K562 (cell line): ENCODE measurements around the gene CNTN2. TPM values are rescaled to one million over a fixed set of nuclear protein-coding genes. Genes with fewer than 3 reads are reported as not detected.
A peak's percentile ranks its signal among the peaks of the same experiment; 100 is the strongest.

Experiments
- ATAC-seq: fragments of 200-7000 bp; cut with Tn5 transposase; 3 replicates; pipeline ENCODE4 v1.9.1; 2020; ENCODE audit warnings: moderate library complexity
- BruUV-seq: library from RNA; stranded (reverse); fragments of 400-500 nt; replicated peaks from 2 replicates; lab custom pipeline; 2021; lab: Mats Ljungman, UMichigan
- CTCF ChIA-PET: fragments of 300-600 bp; formaldehyde crosslinking; extraction: SDS; loops from one replicate; lab custom pipeline; 2021; ENCODE audit warnings: low intra/inter-chr PET ratio; lab: Yijun Ruan, JAX
- POLR2A ChIA-PET: fragments of 300-600, 350-650 bp; sonication (Branson Sonifier 250); formaldehyde crosslinking; extraction: SDS; loops from one replicate; lab custom pipeline; 2021; ENCODE audit warnings: antibody characterized with exemption, inconsistent platforms; lab: Yijun Ruan, JAX
- DNase-seq, 4 experiments: peaks; one replicate each; pipeline versions ENCODE4 v3.0.0 to v3.0.0-alpha.2; 2011 to 2018; ENCODE audit warnings: low spot score in 3 of 4, mixed read lengths in 3 of 4; ENCODE audit errors: extremely low read depth in 1 of 4
- FAIRE-seq: peaks from 2 replicates; lab custom pipeline; 2011; peaks lifted over from hg19 to GRCh38; lab: Jason Lieb, UNC
- H2AFZ ChIP-seq: 2 replicates; pipeline ENCODE4 v1.6.0; 2011; ENCODE audit warnings: low read depth, low read length, control low read depth, inconsistent platforms
- H3K27ac ChIP-seq: fragments of 200-600 bp; 3 replicates; pipeline ENCODE4 v1.8.0; 2011; ENCODE audit warnings: low read depth, mild to moderate bottlenecking, control low read depth, inconsistent platforms, low read length, moderate library complexity, mixed read lengths; ENCODE audit errors: extremely low read depth
- H3K27me3 ChIP-seq, 2 experiments: fragments of 300-600 bp in 1 of 2; 2 replicates in 1 of 2; 3 replicates in 1 of 2; pipeline versions ENCODE4 v1.6.0 to v1.8.0; 2011; ENCODE audit warnings: inconsistent platforms in 2 of 2, low read length in 2 of 2, mild to moderate bottlenecking in 1 of 2, mixed read lengths in 1 of 2, moderate library complexity in 1 of 2; ENCODE audit not compliant: control insufficient read depth in 2 of 2, insufficient read depth in 2 of 2
- H3K36me3 ChIP-seq: fragments of 300-600 bp; 3 replicates; pipeline ENCODE4 v1.8.0; 2011; ENCODE audit warnings: mild to moderate bottlenecking, low read length, inconsistent platforms; ENCODE audit not compliant: control insufficient read depth, insufficient read depth
- H3K4me1 ChIP-seq, 2 experiments: fragments of 200-600 bp in 1 of 2; replicated peaks in 1 of 2; 2 replicates in 1 of 2; 3 replicates in 1 of 2; pipeline versions ENCODE4 v1.5.1 to v1.8.0; 2011; ENCODE audit warnings: inconsistent platforms in 2 of 2, low read length in 2 of 2, mild to moderate bottlenecking in 1 of 2, mixed read lengths in 1 of 2, moderate library complexity in 1 of 2; ENCODE audit not compliant: control insufficient read depth in 2 of 2, insufficient read depth in 2 of 2
- H3K4me2 ChIP-seq: 2 replicates; pipeline ENCODE4 v1.6.1; 2011; ENCODE audit warnings: low read length, control low read depth, inconsistent platforms, mixed read lengths; ENCODE audit not compliant: insufficient read depth
- H3K4me3 ChIP-seq: fragments of 200-600 bp; sonication (generic), shearing (Covaris generic); 2 replicates; pipeline ENCODE4 v1.5.1; 2016; ENCODE audit warnings: control low read depth, inconsistent platforms
- H3K79me2 ChIP-seq: fragments of 200-600 bp; 3 replicates; pipeline ENCODE4 v1.8.0; 2011; ENCODE audit warnings: low read length, inconsistent platforms; ENCODE audit not compliant: control insufficient read depth, insufficient read depth
- H3K9ac ChIP-seq, 2 experiments: 2 replicates each; pipeline versions ENCODE4 v1.6.0 to v1.6.1; 2011; ENCODE audit warnings: low read depth in 2 of 2, low read length in 2 of 2, control low read depth in 1 of 2, inconsistent platforms in 1 of 2, mild to moderate bottlenecking in 1 of 2, mixed read lengths in 1 of 2; ENCODE audit not compliant: insufficient read depth in 1 of 2
- H3K9me1 ChIP-seq: one replicate; pipeline ENCODE4 v1.6.0; 2011; ENCODE audit warnings: inconsistent platforms, mild to moderate bottlenecking, low read length, moderate library complexity; ENCODE audit not compliant: control insufficient read depth, insufficient read depth
- H3K9me3 ChIP-seq: replicated peaks from 2 replicates; pipeline ENCODE4 v1.5.1; 2011; ENCODE audit warnings: low read depth, low read length, inconsistent platforms; ENCODE audit not compliant: control insufficient read depth, insufficient read depth
- H4K20me1 ChIP-seq: replicated peaks from 2 replicates; pipeline ENCODE4 v1.6.1; 2011; ENCODE audit warnings: low read length, inconsistent platforms, mixed read lengths; ENCODE audit not compliant: control insufficient read depth, insufficient read depth
- BACH1 ChIP-seq: fragments of 200-800 bp; sonication (Bioruptor generic); IDR thresholded peaks from 2 replicates; pipeline ENCODE4 v1.6.1; 2016; ENCODE audit warnings: missing genetic modification characterization, missing compliant biosample characterization
- CHD2 ChIP-seq: IDR thresholded peaks from 2 replicates; pipeline ENCODE4 v1.6.1; 2011; ENCODE audit warnings: low read depth, low read length
- EP400 ChIP-seq: fragments of 450-650 bp; IDR thresholded peaks from 2 replicates; pipeline ENCODE4 v1.6.1; 2017; ENCODE audit warnings: antibody characterized with exemption, mild to moderate bottlenecking, moderate library complexity
- FOSL1 ChIP-seq: fragments of 200-800 bp; sonication (Bioruptor generic); conservative IDR thresholded peaks from 2 replicates; pipeline ENCODE4 v1.6.1; 2016; ENCODE audit warnings: missing genetic modification characterization, missing compliant biosample characterization
- FOXP1 ChIP-seq: sonication (generic); formaldehyde crosslinking; IDR thresholded peaks from 2 replicates; pipeline ENCODE4 v1.8.0; 2022; ENCODE audit warnings: mild to moderate bottlenecking, missing genetic modification reagents
- FUS ChIP-seq: fragments of 200-400 bp; formaldehyde crosslinking; optimal IDR thresholded peaks from 2 replicates; pipeline ENCODE3; 2017; ENCODE audit warnings: low read depth, low read length
- JUND ChIP-seq, 2 experiments: IDR thresholded peaks; 2 replicates in 1 of 2; 3 replicates in 1 of 2; pipeline ENCODE4 v1.6.1; 2011; ENCODE audit warnings: borderline replicate concordance in 2 of 2, low read depth in 2 of 2, low read length in 2 of 2, improper control_type of control experiment in 1 of 2, missing biosample characterization in 1 of 2, missing genetic modification characterization in 1 of 2, missing genetic modification reagents in 1 of 2
- KLF10 ChIP-seq: fragments of 250-450 bp; sonication (Bioruptor Pico); IDR thresholded peaks from 2 replicates; pipeline ENCODE4 v1.6.1; 2021; ENCODE audit warnings: matching md5 sums
- L3MBTL2 ChIP-seq: fragments of 450-650 bp; IDR thresholded peaks from 2 replicates; pipeline ENCODE4 v1.6.1; 2016; ENCODE audit warnings: mild to moderate bottlenecking, moderate library complexity
- MBD1 ChIP-seq: fragments of 250-450 bp; sonication (Bioruptor Pico); IDR thresholded peaks from 2 replicates; pipeline ENCODE4 v1.8.0; 2022; ENCODE audit warnings: inconsistent platforms
- MCM7 ChIP-seq, 2 experiments: fragments of 450-650 bp; IDR thresholded peaks; 2 replicates each; pipeline ENCODE4 v1.6.1; 2016 to 2018
- NR2C2 ChIP-seq, 2 experiments: fragments of 200-800 bp in 1 of 2; sonication (Bioruptor generic) in 1 of 2; sonication (generic) in 1 of 2; formaldehyde crosslinking in 1 of 2; IDR thresholded peaks; 2 replicates each; pipeline versions ENCODE4 v1.6.1 to v1.8.0; 2016 to 2022; ENCODE audit warnings: mild to moderate bottlenecking in 1 of 2, missing compliant biosample characterization in 1 of 2, missing genetic modification characterization in 1 of 2, missing genetic modification reagents in 1 of 2
- PKNOX1 ChIP-seq: fragments of 450-650 bp; IDR thresholded peaks from 2 replicates; pipeline ENCODE4 v1.6.1; 2016
- SNIP1 ChIP-seq: fragments of 450-650 bp; IDR thresholded peaks from 2 replicates; pipeline ENCODE4 v1.7.1; 2017; ENCODE audit warnings: low read depth, mild to moderate bottlenecking
- SREBF2 ChIP-seq: sonication (generic); formaldehyde crosslinking; IDR thresholded peaks from 2 replicates; pipeline ENCODE4 v1.4.0; 2020; ENCODE audit warnings: mild to moderate bottlenecking, missing genetic modification reagents
- STAT5A ChIP-seq: IDR thresholded peaks from 2 replicates; pipeline ENCODE4 v1.6.1; 2012; ENCODE audit warnings: low read length, inconsistent platforms, borderline replicate concordance
- ZFP36 ChIP-seq: fragments of 150-350 bp; IDR thresholded peaks from 2 replicates; pipeline ENCODE4 v1.6.1; 2018; ENCODE audit warnings: low read length, low read depth; ENCODE audit not compliant: partially characterized antibody
- ZNF239 ChIP-seq: fragments of 250-450 bp; sonication (Bioruptor Pico); IDR thresholded peaks from 2 replicates; pipeline ENCODE4 v1.4.0; 2020; ENCODE audit warnings: mild to moderate bottlenecking
- ZNF408 ChIP-seq: fragments of 250-450 bp; sonication (Bioruptor Pico); IDR thresholded peaks from 2 replicates; pipeline ENCODE4 v1.4.0; 2020; ENCODE audit warnings: low read depth, mild to moderate bottlenecking, moderate library complexity
- ZNF436 ChIP-seq: fragments of 250-450, 450-650 bp; sonication (Bioruptor Pico); formaldehyde crosslinking; IDR thresholded peaks from 2 replicates; pipeline ENCODE4 v1.7.0; 2020; ENCODE audit warnings: mild to moderate bottlenecking
- ZNF511 ChIP-seq: sonication (generic); formaldehyde crosslinking; IDR thresholded peaks from 2 replicates; pipeline ENCODE4 v1.8.0; 2022; ENCODE audit warnings: mild to moderate bottlenecking, missing genetic modification reagents
- ZNF57 ChIP-seq: fragments of 450-650 bp; formaldehyde crosslinking; IDR thresholded peaks from 2 replicates; pipeline ENCODE4 v1.4.0; 2020; ENCODE audit warnings: mild to moderate bottlenecking, moderate library complexity
- WGBS: fragments of 100-300 bp; shearing (Covaris generic); methylation state at CpG from one replicate; pipeline ENCODE4 v1.1.6; 2016; ENCODE audit warnings: low coverage, mixed read lengths; ENCODE audit not compliant: insufficient coverage; ENCODE audit errors: missing lambda C conversion rate; 5-methylcytosine and 5-hydroxymethylcytosine counted together
- in situ Hi-C: fragments of 300-500 bp; cut with MboI; formaldehyde crosslinking; loops from 4 replicates; pipeline ENCODE4 v1.15.0; 2018; ENCODE audit warnings: inconsistent platforms, mixed read lengths
- intact Hi-C: fragments of 100-400 bp; cut with micrococcal nuclease; formaldehyde crosslinking; loops from 2 replicates; pipeline ENCODE4 v1.14.2; 2022
- polyA plus RNA-seq, 8 experiments: library from polyadenylated mRNA; depleted of rRNA in 4 of 8; stranded (reverse) in 5 of 8; unstranded in 3 of 8; fragments of >200 nt; fragmentation: Nextera tagmentation in 2 of 8; fragmentation: Illumina TruSeq in 1 of 8; extraction: Ambion mirVana in 2 of 8; extraction: Trizol in 1 of 8; gene quantifications; 2 replicates each; pipeline versions ENCODE4 v1.2.1 to v1.2.3, GENCODE V29; 2011 to 2014; ENCODE audit warnings: inconsistent platforms in 1 of 8, missing spikeins in 1 of 8
- total RNA-seq, 7 experiments: library from RNA; depleted of rRNA in 6 of 7; stranded (reverse); fragments of >200 nt in 6 of 7; fragmentation: Illumina TruSeq in 2 of 7; extraction: Trizol in 2 of 7; gene quantifications; 2 replicates each; pipeline versions ENCODE4 v1.2.1 to v1.2.3, GENCODE V29; 2011 to 2021; ENCODE audit warnings: low replicate concordance in 1 of 7

Gene CNTN2
- total and polyA plus RNA-seq, 9 of the 15 experiments (the other 6 are each of a cell fraction or from before 2014, with no cell fraction given) = not detected

GRCh38 chr1:205124726-205125125 is 81.7 kb downstream of the CNTN2 start:
- peaks cover 23% of the 10 kb centered on the region for H3K79me2 ChIP-seq
- intact Hi-C loops = loop anchor here (5.0 kb wide), 1 partner anchor 73 kb away; no protein-coding TSS in a partner anchor
- BruUV-seq = no TSS peak
- H3K9ac ChIP-seq = peak overlapping the region in 1 of 2 experiments; percentile 59; a peak in 1 of 4 replicates
- H3K9me1 ChIP-seq = no peaks in the 10 kb centered on the region
- ATAC-seq (no peak), FAIRE-seq (no peak), DNase-seq (no peak)
- peaks cover 6% of the 10 kb centered on the region; the same call in 1 of the 3 replicates for H3K36me3 ChIP-seq
- H4K20me1 ChIP-seq = peaks cover 5% of the 10 kb centered on the region; the same call in 1 of the 2 replicates
- 41% methylated on average over 7 of the region's 7 CpGs for WGBS
- H3K4me1 ChIP-seq = peaks cover 13 to 14% of the 10 kb centered on the region in 2 experiments; a peak in 4 of 5 replicates
- no peak overlapping the region; the same call in 2 of the 3 replicates for H3K27ac ChIP-seq
- H3K9me3 ChIP-seq = no peaks in the 10 kb centered on the region
- H3K4me3 ChIP-seq = no peak overlapping the region
- ChIA-PET POLR2A (interaction anchor here (1.4 kb wide), 1 partner anchor 20 kb away, joined by 3 read pairs; no protein-coding TSS in a partner anchor), CTCF (no interaction called here)
- in situ Hi-C loops = no loop called here
- no peaks in the 10 kb centered on the region for H3K27me3 ChIP-seq
- peak overlapping the region; percentile 60 for H2AFZ ChIP-seq
- H3K4me2 ChIP-seq = no peak overlapping the region
- TF ChIP-seq ZNF408 (CRISPR knock-in tag) (no peak), BACH1 (tag) (no peak), STAT5A (no peak), JUND (IDR thresholded peaks at IDR 0.05; ENCODE audit: borderline replicate concordance, low read depth, low read length) (peak; percentile 54), JUND (tag; IDR thresholded peaks at IDR 0.05; ENCODE audit: borderline replicate concordance, low read depth, low read length) (no peak; the same call in 2 of the 3 replicates), ZNF239 (CRISPR knock-in tag) (no peak), FUS (no peak), ZNF511 (CRISPR knock-in tag) (no peak), CHD2 (no peak), MBD1 (CRISPR knock-in tag) (no peak), EP400 (no peak), NR2C2 (CRISPR knock-in tag; IDR thresholded peaks at IDR 0.05) (no peak), NR2C2 (tag; IDR thresholded peaks at IDR 0.05) (no peak), PKNOX1 (no peak), FOXP1 (no peak), ZFP36 (no peak), L3MBTL2 (no peak), SNIP1 (no peak), ZNF57 (CRISPR knock-in tag) (no peak), MCM7 (IDR thresholded peaks at IDR 0.05) (no peak), SREBF2 (CRISPR knock-in tag) (no peak), ZNF436 (CRISPR knock-in tag) (no peak), FOSL1 (tag) (peak; percentile 47), KLF10 (no peak)
